GM18499 (cell line): Measurements from ENCODE around the gene FCGBP.

Experiments
- ATAC-seq: cut with Tn5 transposase; IDR thresholded peaks from one replicate; pipeline ENCODE4 v1.9.1; 2021; ENCODE audit warnings: moderate number of reproducible peaks; ENCODE audit not compliant: insufficient read depth, unreplicated experiment

The FCGBP gene

GRCh38 chr19:39949026-39949747, 14.8 kb upstream of the FCGBP start:
- no peak for ATAC-seq

- no peak for ATAC-seq
Measured at GRCh38 chr19:39946532-39946931, 12.1 kb upstream of the FCGBP start.

GRCh38 chr19:39943586-39943985, 9.2 kb upstream of the FCGBP start:
- no peak for ATAC-seq

DNA sequence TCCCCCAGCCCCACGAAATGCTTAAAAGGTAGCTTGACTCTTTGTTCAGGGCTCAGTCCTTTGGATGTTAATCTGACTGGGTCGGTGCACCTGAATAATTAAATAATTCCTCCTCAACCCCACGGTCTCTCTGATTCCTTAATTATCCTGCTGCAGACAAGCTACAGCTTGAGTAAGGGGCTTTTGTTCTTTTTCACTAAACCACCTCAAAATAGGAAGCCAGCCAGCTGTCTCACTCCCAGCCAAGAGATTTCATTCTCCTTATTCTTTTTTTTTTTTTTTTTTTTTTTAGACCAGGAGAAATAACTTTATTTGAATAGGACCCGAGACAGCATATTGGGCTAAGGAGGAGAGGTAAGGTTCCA, 7.9 kb upstream of the FCGBP start:
- no peak for ATAC-seq

GRCh38 chr19:39941615-39942365, 7.4 kb upstream of the FCGBP start:
- no peak for ATAC-seq

- no peak for ATAC-seq
Measured at GRCh38 chr19:39941151-39941550, 6.7 kb upstream of the FCGBP start.

- ATAC-seq = no peak
Measured at GRCh38 chr19:39940221-39940833, 5.9 kb upstream of the FCGBP start.

GRCh38 chr19:39939556-39939955, 5.1 kb upstream of the FCGBP start:
- no peak for ATAC-seq

DNA sequence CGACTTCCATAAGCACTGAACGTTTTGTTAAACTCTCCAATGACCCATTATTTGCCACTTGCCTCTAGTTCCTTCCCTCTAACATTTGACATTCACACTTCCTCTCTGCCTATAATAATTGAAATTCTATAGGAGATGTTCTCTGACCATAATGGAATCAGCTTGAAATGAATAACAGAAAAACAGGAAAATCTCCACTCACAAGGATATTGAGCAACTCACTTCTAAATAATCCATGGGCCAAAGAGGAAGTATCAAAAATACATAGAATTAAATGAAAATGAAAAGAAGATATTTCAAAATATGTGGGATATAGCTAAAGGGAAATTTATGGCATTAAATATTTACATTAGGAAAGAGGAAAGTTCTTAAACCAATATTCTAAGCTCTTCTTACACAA, 3.4 kb upstream of the FCGBP start:
- no peak for ATAC-seq

DNA sequence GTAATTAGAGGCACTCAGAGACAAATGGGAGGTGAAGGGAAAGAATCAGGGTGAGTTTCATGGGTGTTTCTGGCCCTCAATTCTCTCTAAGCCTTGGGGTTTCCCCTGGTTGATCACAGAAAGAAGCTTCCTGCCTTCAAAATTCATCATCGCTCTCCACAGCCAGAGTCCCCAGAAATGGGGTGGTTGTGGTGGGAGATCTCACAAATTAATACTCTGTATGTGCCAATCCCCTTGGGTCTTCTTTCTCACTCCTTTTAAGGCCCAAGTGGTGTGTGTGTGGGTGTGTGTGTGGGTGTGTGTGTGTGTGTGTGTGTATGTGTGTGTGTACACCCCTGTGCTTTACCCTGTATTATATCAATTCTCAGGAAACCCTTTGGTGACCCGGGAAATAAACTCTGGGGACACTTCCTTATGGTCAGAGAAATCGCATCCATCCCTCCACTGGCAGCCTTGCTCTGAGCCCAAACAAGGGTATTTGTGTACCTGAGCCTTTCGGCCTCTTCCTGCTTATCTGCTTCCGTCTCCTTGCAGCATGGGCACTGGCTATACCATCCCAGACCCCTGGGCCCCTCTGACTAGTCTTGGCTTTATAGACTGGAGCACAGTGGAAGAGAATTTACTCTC, 2.8 kb upstream of the FCGBP start:
- ATAC-seq = no peak

DNA sequence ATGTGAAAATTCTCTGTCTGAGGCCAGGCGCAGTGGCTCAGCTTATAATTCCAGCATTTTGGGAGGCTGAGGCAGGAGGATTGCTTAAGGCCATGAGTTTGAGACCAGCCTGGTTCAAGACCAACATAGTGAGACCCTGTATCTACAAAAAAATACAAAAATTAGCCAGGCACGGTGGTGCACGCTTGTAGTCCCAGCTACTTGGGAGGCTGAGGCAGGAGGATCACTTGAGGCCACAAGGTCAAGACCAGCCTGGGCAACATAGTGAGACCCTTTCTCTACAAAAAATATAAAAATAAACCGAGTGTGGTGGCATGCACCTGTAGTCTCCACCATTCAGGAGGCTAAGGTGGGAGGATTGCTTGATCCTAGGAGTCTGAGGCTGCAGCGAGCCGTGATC, 2.2 kb upstream of the FCGBP start:
- no peak for ATAC-seq

DNA sequence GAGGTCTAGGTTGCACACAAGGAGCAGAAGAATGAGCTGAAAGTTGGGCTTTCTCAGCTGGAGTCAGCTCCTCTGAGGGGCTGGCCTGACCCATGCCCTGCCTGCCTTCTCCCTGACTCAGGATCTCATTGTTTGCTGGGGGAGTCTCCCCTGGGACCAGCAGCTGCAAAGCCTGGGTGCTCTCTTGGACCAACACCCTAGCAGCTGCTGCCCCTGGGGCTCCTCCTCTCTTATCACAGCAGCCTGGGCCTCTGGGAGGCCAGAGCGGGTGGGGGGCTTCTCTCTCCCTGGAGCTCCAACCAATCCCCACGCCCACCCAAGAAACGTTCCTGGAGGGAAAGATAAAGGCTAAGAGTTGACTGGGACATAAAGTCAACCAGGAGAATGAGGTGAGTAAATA, 1.6 kb upstream of the FCGBP start:
- ATAC-seq = no peak

DNA sequence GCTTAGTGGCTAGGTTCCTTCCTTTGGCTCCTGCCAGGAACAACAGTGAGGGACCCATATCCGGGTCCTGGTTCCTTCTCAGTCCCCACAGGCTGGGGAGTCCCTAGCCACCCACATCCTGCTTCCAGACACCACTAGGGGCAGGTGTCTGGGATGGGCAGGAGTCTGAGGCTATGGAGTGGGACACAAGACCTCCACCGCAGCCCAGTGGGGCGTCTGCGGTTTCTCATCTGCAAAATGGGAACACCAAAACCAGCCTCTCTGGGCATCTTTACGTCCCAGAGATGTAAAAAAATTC, 879 bp upstream of the FCGBP start:
- no peak for ATAC-seq

DNA sequence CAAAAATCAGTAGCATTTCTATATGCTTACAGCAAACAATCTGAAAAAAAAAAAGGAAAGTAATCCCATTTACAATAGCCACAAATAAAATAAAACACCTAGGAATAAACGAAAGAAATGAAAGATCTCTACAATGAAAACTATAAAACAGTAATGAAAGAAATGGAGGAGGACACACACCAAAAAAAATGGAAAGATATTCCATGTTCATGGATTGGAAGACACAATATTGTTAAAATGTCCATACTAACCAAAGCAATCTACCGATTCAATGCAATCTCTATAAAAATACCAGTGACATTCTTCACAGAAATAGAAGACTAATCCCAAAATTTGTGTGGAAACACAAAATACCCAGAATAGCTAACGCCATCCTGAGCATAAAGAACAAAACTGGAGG, 4.7 kb downstream of the FCGBP start:
- ATAC-seq = no peak

DNA sequence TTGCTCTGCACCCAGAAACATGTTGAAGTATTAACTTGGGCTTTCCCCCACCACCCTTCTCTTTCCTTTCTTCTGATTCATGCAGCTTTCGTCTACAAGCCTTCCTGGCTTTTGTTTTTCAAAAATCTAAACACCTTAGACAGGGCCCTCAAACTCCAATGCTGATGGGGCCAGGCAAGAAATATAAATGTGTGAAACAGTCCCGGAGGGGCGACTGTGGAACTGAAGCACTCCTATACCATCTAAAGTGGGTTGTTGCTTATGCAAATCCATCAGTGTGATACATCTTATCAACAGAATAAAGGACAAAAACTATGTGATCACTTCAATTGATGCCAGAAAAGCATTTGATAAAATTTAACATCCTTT, 6.1 kb downstream of the FCGBP start:
- no peak for ATAC-seq

- no peak for ATAC-seq
Measured at GRCh38 chr19:39927524-39928356, 6.7 kb downstream of the FCGBP start.

DNA sequence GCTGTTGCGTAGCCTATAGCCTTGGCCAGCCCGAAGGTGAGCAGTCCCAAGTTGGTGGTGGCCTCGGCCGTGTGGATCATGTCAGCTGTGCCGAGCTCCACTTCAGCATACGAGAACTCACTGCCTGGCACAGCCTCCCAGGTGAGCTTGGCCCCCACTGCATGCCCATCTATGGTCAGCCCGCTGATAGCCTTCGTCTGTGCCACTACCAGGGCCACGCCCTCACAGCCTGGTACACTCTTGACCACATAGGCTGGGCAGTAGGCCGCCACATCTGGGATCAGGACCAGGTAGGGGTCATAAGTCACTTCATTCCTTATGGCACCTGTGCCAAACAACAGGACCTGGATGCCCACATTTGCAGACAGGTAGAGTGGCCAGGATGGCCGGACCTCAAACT, 7.4 kb downstream of the FCGBP start:
- no peak for ATAC-seq

GRCh38 chr19:39926170-39926760, 8.2 kb downstream of the FCGBP start:
- no peak for ATAC-seq

DNA sequence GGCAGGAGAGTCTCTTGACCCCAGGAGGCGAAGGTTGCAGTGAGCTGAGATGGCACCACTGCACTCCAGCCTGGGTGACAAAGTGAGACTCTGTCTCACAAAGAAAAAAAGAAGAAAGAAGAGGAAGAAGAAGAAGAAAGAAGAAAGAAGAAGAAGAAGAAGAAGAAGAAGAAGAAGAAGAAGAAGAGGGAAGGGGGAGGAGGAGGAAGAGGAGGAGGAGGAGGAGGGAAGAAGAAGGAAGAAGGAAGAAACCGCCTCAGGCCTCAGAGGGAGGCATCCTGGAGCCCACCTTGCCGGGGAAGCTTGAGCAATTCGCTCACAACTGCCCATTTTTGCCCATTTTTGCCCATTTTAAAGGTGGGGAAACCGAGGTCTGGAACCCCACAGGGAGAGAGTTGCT, 9.5 kb downstream of the FCGBP start:
- no peak for ATAC-seq

DNA sequence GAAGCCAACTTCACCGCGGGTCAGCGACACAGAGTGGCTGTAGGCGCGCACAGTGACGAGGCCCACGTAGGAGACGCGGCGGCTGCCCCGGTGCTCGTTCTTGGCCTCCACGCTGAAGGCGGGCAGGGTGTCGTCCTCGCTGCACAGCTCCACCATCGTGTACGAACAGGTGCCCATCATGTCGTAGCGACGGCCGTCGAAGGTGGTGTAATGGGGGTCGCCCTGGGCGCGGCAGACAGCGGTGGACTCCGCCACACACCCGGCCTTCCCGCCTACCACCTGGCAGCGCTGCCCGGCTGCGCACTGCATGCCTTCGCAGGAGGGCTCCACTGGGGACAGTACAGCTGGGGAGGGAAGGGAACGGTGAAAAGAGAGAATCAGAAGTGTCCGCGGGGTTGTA, 10.0 kb downstream of the FCGBP start:
- no peak for ATAC-seq
